Breast epithelium (tissue), 3 donors: Measurements from ENCODE around the gene ANKS1B.

Experiments
- CTCF ChIP-seq, 3 donors: fragments of 450-650 bp; IDR thresholded peaks; one replicate each; pipeline ENCODE4 v1.5.1; 2016 to 2017; ENCODE audit warnings: antibody characterized with exemption in 3 of 3, mild to moderate bottlenecking in 3 of 3, moderate library complexity in 3 of 3
- POLR2A ChIP-seq: fragments of 450-650 bp; IDR thresholded peaks from one replicate; pipeline ENCODE4 v1.6.1; 2016; ENCODE audit warnings: antibody characterized with exemption, mild to moderate bottlenecking, moderate library complexity

GRCh38 chr12:99975321-99975720 is 9.4 kb downstream of the ANKS1B start:
- no peak for TF ChIP-seq POLR2A
- TF ChIP-seq CTCF (IDR thresholded peaks at IDR 0.05): no peak
